Measurements from ENCODE around the gene MIEF2. TPM values are rescaled to one million over a fixed set of nuclear protein-coding genes. Genes with fewer than 3 reads are reported as not detected.
A peak's percentile ranks its signal among the peaks of the same experiment; 100 is the strongest.
"Not testable (repeated sequence)": the region's sequence is repeated elsewhere in the genome, so short reads cannot be mapped to it uniquely, and the experiment has no call there.

The MIEF2 gene
- 10 to 100 TPM; 10.8 to 19.0 (median 12.5) TPM for total RNA-seq

DNA sequence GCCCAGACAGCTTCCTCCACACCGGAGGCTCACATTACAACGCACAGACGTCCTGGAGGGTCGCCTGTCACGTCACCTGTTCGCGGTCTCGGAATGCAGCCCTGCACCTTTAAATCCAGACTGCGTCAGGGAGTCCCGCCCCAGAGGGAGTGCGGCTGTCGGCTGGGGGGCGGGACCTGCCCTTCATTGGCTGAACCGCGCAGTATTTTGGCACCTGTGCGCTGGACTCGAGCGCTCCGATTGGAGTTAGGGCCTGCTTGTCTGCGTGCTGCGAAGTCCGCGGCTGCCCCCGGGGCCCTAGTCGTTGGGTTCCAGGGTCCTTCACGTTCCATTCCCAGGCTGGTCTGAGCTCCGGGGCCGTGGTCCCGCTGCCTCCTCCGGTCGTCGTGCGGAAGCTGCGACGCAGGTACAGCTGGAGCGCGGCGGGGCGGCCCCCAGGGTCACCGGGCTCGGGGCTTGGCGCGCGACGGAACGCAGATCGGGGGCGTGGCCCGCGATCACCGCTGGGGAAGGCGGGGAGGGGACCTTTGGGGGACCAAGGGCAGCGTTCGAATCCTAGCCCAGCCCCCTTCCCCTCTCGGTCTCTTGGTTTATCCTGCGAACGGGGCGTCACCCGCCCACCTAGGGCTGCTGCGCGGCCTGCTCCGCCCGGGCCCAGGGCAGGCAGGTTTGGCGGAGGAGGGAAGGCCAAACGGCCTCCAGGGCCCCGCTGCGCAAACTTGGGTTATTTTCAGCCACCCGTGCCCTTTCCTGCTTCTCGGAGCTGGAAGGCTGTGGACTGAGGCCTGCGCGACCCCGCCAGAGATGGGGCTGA, at the start of gene MIEF2:
MIEF2 (plus strand) TSS at position 331 of the 814 bp plus-strand sequence. CDS start 2,059 bp downstream, outside the sequence.
- WGBS, 2 donors (ENCODE audit: low coverage in 1 of 2), result 0% methylated on average over 4 of the region's 72 CpGs; no CpG with 5 or more reads in 1 of the 2 donors
- H3K4me1 ChIP-seq, result peaks cover 0 to 63% (median 32%) of the 10 kb centered on the region in 3 donors
- peak within 1 kb of the TSS; percentile 85 to 89 for H3K4me3 ChIP-seq

DNA sequence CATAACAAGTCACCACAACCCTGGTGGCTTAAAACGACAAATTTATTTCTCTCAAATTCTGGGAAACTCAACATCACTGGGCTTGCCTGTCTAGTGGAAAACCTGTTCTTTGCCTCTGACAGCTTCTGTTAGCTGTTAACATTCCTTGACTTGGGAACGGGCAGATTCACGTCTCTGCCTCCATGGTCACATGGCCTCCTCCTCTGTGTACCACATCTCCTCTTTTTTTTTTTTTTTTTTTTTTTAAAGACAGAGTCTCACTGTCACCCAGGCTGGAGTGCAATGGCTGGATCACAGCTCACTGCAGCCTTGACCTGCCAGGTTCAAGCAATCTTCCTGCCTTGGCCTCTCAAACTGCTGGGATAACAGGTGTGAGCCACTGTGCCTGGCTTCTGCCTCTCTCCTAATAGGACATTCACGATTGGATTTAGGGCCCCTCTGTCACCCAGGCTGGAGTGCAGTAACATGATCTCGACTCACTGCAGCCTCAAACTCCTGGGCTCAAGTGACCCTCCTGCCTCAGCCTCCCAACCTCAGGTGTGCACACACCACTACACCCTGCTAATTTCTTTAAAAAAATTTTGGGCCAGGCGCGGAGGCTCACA, 46.7 kb upstream of the MIEF2 start:
- Histone ChIP-seq H3K4me1 (peaks cover 0 to 6% (median under 1%) of the 10 kb centered on the region in 3 donors), H3K27me3 (no peaks in the 10 kb centered on the region), H3K4me3 (no peak overlapping the region), H3K27ac (no peak overlapping the region), H3K9me3 (no peaks in the 10 kb centered on the region), H3K36me3 (peaks cover 0 to 33% of the 10 kb centered on the region in 2 donors)
- ATAC-seq, result no peak
- TF ChIP-seq CTCF (IDR thresholded peaks at IDR 0.05), result no peak
- no peak for TF ChIP-seq EP300 (IDR thresholded peaks at IDR 0.05)
- TF ChIP-seq POLR2AphosphoS5 (IDR thresholded peaks at IDR 0.05), result no peak
- no peak for TF ChIP-seq POLR2A (IDR thresholded peaks at IDR 0.05)
- 19 to 45% methylated on average over 3 to 4 of the region's 7 CpGs for whole genome bisulfite sequencing, 2 donors (ENCODE audit: low coverage in 1 of 2)

More for the DNA sequence above, at the start of gene MIEF2:
- peak; percentile 91 for ATAC-seq
- Histone ChIP-seq H3K9me3 (no peaks in the 10 kb centered on the region), H3K36me3 (peaks cover 0 to 43% of the 10 kb centered on the region in 2 donors), H3K27ac (peak within 1 kb of the TSS; percentile 81 to 99 (median 95)), H3K27me3 (no peaks in the 10 kb centered on the region)
- peak; percentile 44 for TF ChIP-seq POLR2AphosphoS5 (IDR thresholded peaks at IDR 0.05)
- no peak for TF ChIP-seq EP300 (IDR thresholded peaks at IDR 0.05)
- TF ChIP-seq CTCF (IDR thresholded peaks at IDR 0.05), result peak in 1 of 4 experiments; percentile 4
- TF ChIP-seq POLR2A (IDR thresholded peaks at IDR 0.05), result peak; percentile 26 to 29

DNA sequence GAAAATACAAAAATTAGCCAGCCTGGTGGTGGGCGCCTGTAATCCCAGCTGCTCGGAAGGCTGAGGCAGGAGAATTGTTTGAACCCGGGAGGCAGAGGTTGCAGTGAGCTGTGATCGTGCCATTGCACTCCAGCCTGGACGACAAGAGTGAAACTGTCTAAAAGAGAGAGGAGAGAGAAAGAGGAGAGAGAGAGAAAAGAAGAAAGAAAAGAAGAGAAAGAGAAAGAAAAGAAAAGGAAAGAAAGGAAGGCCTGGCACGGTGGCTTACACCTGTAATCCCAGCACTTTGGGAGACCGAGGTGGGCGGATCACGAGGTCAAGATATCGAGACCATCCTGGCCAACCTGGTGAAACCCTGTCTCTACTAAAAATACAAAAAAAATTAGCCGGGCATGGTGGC, 43.6 kb upstream of the MIEF2 start:
- H3K27ac ChIP-seq, H3K9me3 ChIP-seq, ATAC-seq, H3K36me3 ChIP-seq, H3K27me3 ChIP-seq, H3K4me3 ChIP-seq: not testable (repeated sequence)
- WGBS, 2 donors (ENCODE audit: low coverage in 1 of 2), result 73 to 75% methylated on average over 8 to 9 of the region's 11 CpGs
- H3K4me1 ChIP-seq, result peaks cover 0 to 13% (median 6%) of the 10 kb centered on the region in 3 donors

DNA sequence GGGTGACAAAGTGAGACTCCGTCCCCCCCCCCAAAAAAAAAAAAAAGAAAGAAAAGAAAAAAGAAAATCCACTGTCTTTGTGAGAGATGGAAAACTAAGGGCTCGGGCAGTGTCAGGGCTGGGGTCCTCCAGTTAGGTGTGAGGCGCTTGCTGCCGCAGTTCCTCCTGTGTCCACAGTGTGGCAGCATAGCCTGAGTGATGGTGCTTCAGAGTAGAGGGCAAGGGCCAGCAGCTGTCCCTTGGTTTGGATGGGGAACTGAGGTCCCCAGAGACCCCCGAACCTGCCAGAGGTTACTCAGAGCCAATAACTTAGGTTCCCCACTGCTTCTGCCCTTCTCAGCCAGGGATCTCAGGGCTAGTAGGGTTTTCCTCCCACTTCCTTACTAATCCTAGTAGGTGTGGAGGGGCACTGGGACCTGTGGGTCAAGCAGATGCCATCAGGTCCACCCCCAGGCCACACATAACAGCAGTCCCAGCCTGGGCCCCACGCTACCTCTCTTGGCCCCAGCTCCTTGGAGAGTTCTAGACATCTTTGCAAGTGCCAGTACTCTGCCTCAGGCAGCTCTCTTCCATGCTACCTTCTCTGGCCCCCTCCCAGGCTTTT, 42.9 kb upstream of the MIEF2 start:
- ATAC-seq, result peak; percentile 86
- WGBS, 2 donors (ENCODE audit: low coverage in 1 of 2), result 5 to 63% methylated on average over 1 to 4 of the region's 6 CpGs
- Histone ChIP-seq H3K9me3 (no peaks in the 10 kb centered on the region), H3K36me3 (no peaks in the 10 kb centered on the region), H3K27ac (no peak overlapping the region), H3K27me3 (no peaks in the 10 kb centered on the region), H3K4me3 (no peak overlapping the region), H3K4me1 (peaks cover 0 to 13% (median 6%) of the 10 kb centered on the region in 3 donors)
- no peak for TF ChIP-seq POLR2A (IDR thresholded peaks at IDR 0.05)
- peak in 3 of 4 experiments; percentile 78 to 90 (median 87) for TF ChIP-seq CTCF (IDR thresholded peaks at IDR 0.05)

DNA sequence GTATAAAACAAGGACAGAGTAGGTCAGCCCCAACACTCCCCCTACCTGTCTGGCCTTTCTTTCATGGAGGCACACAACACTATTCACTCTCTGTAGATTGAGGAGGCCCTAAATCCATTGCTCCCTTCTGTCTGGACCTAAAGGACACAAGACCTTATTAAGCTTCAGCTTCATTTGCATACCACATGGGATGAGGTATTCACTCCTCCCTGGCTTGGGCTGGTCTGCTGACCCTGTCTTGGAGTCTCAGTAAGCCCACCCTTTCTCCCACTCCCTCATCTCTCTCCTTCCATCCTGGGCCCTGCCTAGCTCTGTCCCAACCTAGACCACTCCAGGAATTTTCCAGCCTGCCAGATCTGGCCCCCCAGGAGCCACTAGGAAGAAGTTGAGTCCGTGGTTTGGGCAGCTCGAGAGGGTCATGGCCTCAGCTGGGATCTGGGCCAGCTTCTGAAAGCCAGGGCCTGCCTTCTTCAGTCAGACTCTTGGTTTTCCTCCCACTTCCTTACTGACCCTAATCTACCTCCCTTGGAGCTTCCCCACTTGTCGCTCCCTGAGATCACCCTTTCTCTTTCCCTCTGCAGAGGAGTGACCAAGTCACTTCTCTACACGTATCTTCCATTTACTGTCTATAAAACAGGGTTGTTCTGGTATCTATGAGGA, 41.6 kb upstream of the MIEF2 start:
- no peak for ATAC-seq
- Histone ChIP-seq H3K27me3 (no peaks in the 10 kb centered on the region), H3K4me3 (no peak overlapping the region), H3K9me3 (no peaks in the 10 kb centered on the region), H3K4me1 (peaks cover 0 to 13% (median 6%) of the 10 kb centered on the region in 3 donors), H3K36me3 (no peaks in the 10 kb centered on the region), H3K27ac (peak overlapping the region in 1 of 4 donors; percentile 1)
- TF ChIP-seq CTCF (IDR thresholded peaks at IDR 0.05) (no peak), POLR2A (IDR thresholded peaks at IDR 0.05) (no peak), EP300 (IDR thresholded peaks at IDR 0.05) (no peak), POLR2AphosphoS5 (IDR thresholded peaks at IDR 0.05) (no peak)
- WGBS, 2 donors (ENCODE audit: low coverage in 1 of 2), result 6 to 29% methylated on average over 4 of the region's 4 CpGs
